Activated CD4-positive, alpha-beta T cell treated with anti-CD3 and anti-CD28 coated beads, Interleukin-2, Interleukin-6, amounts not matched to agents 100 ng/mL and 50 ng/mL, durations not matched to agents 16 hours and 8 hours (primary cell): ENCODE measurements around the gene CD28.

Experiments used
- DNase-seq: peaks from one replicate; pipeline ENCODE4 v3.0.0-alpha.2; 2020

CD28 gene

DNA sequence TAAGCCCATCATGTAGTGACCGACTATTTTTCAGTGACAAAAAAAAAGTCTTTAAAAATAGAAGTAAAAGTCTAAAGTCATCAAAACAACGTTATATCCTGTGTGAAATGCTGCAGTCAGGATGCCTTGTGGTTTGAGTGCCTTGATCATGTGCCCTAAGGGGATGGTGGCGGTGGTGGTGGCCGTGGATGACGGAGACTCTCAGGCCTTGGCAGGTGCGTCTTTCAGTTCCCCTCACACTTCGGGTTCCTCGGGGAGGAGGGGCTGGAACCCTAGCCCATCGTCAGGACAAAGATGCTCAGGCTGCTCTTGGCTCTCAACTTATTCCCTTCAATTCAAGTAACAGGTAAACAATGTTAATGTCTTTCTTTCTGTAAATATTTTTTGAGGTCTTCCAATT, at the start of gene CD28:
TSS of gene CD28 (plus strand) at position 237 of the 400 bp plus-strand sequence. CDS start at position 295, 58 bp downstream.
- peak; percentile 97 for DNase-seq

DNA sequence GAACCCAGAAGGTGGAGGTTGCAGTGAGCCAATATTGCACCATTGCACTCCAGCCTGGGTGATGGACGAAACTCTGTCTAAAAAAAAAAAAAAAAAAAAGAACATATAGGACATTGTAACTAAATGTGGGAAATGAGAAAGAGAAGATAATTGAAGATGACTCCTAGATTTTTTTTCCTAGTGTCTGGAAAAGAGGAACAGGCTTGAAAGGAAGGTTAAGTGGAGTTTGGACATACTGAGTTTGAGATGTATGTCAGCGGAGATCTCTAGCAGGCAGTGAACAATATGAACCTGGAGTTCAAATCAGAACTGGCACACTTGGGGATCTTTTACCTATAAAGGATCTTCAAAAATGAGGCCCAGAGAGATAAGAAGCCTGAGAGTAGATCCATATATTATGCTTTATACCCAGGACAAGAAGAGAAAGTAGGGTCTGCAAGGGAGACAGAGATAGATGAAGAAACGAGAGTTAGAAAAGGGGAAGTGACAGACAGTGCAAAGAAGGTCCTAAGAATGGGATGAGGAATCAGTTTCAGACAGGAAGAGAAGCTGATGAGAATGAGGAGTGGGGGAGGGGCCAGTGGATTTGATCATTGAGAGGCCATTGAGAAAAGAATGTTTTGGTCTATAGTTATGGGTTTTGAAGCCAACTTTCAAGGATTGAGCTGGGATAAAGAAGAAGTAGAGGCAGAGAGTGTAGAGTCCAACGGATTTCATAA, 46.9 kb upstream of the CD28 start:
- no peak for DNase-seq

DNA sequence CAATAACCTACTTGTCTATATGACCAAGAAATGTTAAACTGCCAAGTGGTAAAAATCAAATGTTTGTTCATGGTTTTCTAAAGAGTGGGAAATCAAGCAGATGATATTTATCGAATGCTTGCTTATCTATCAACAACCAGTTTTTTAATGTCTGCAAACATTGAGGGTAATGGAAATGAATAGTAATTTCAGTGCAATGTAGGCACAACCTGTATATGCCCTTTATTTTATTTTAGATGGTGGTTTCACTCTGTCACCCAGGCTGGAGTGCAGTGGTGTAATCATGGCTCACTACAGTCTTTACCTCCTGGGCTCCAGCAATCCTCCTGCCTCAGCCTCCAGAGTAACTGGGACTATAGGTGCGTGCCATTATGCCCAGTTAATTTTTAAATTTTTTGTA, 46.0 kb upstream of the CD28 start:
- no peak for DNase-seq

DNA sequence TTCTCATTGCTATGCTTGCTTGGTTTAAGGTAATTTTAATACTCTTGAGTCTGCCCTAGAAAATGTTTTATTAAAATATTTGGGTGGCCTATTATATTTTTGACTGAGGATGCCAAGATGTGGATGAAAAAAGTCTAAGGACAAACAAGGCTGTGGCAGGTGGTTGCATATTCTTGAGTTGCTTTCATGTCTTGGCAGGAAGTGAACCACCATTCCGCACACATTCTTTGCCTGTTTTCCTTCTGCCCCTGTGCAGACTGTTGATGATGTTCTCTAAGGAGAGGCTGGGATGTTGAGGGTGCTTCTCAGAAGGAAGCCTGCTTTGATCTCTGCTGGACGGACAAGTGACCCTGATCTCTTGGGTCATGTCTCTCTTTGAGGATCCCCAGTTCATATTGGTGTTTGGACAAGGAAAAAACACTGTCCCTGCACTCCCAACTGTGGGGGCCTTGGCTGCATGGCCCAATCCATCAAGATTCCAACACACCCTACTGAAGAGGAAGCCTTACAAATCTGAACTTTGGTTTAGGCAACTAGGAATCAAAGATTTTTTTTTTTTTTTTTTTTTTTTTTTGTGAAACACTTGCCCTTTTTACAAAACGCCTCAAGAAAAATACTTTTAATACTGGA, 45.0 kb upstream of the CD28 start:
- no peak for DNase-seq

DNA sequence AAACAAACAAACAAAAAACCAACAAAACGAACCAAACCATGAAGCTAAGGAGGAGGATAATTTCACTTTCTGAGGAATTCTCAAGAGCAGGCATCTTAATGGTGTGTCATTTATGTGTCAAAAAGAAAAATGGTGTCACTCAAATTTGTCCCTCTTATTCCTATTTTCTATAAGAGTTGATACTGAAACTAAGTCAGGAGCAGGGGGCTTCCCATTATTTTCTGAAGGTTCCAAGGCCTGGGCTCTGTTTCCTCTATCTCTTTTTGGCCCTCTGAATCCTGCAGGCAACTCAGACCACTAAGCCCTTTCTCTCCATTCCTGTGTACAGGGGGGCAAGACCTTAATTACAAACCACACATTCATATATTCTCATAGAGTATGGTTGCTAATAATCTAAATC, 44.0 kb upstream of the CD28 start:
- no peak for DNase-seq

DNA sequence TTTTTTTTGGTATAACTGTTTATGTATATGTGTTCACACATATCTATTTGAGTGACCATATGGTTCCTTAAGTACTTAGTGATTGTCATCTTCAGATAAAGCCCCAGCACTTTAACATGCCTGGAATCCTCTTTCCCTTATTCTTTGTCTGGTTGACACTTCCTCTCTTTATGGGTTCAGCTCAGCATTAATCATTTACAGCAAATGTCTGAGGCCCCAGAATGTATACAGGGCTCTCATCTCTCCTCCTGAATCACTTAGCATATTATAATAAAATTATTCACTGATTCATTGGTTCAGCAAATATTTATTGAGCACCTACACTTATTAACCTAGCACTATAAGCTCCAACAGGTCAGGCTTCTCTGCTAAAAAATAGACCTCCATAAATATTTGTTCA, 43.5 kb upstream of the CD28 start:
- DNase-seq = no peak

DNA sequence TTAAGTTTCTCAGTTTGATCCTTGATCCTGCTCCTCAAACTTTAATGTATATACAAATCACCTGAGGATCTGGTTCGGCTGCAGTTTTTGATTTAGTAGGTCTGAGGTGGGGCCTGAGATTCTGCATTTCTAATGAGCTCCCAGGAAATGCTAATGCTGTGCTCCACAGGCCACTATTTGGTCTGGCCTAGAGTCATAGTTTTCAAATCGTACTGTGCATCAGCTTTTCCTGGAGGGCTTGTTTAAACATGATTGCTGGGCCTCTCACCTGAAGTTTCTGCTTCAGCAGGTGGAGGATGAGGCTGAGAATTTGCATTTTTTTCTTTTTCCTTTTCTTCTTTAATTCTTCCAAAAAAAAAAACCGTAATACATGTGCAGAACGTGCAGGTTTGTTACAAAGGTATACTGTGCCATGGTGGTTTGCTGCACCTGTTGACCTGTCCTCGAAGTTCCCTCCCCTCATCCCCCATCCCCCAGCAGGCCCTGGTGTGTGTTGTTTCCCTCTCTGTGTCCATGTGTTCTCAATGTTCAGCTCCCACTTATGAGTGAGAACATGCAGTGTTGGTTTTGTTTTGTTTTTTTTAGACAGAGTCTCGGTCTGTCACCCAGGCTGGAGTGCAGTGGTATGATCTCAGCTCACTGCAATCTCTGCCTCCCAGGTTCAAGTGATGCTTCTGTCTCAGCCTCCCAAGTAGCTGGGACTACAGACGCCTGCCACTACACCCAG, 42.2 kb upstream of the CD28 start:
- no peak for DNase-seq

DNA sequence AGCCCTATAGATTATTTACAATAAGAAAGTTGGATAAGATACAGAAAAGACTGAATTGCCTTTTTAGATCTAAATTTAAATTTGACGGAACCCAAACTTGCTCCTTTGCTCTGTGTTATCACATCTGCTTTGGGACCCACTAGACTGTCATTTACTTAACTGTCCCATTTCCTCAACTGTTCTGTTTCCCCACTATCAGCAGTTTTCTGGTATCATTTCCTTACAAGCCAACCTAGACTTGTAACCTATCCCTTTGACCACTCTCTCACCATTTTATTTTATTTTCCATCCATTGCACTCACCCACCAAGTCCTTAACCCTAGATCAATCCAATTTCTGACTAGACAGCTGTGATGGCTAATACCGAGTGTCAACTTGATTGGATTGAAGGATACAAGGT, 38.6 kb upstream of the CD28 start:
- DNase-seq = no peak

DNA sequence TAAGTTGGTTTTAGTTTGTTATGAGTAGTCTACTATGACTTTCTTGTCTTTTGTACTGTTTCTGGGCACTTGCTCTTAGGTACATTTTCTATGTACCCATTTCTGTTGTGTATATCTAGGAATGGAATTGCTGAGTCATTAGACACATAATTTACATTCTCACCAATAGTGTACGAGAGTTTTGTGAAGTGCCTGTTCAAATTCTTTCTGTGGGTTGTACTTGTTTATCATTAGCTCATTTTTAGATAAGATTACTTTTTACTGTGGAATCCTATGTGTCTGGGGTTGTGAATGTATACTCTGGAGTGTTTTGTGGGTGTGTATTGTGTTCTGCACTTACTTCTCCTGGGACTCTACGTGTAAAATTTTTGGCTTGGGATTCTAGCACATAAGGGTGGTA, 36.6 kb upstream of the CD28 start:
- no peak for DNase-seq

DNA sequence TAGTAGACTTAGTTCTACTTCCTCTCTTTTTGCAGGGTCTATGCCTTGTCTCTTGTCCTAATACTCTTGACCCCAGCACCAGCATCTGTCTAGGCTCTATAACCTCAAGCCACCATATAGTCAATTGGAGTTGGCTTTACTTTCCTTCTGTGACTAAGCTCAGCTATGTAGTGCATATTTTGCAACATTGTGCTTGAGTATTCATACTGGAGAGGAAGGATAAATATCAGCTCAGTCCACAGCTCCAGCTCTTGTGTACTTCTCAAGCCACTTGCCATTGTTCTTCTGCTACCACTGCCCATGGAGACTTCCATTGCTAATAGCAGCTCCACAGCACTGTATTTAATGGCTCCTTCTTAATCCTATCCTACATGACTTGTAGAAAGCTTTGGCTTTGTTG, 35.5 kb upstream of the CD28 start:
- DNase-seq = no peak

DNA sequence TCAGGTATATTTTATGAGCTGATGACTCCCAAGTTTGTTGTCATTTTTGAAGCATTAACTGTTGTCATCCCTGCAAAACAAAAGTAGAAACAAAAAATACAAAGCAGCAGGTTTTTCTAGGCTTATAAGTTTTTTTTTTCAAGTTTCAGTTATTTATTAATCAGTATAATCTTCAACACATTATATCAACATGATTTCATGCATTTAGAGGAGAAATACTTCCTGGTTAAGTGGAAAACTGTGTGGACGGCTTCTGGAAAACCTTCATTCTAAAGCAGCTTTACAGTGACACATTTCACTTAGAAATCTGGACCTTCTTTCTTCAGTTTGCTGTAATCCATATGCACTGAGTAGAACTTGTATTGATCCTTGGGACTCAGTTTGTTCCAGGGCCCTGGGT, 34.6 kb upstream of the CD28 start:
- no peak for DNase-seq

DNA sequence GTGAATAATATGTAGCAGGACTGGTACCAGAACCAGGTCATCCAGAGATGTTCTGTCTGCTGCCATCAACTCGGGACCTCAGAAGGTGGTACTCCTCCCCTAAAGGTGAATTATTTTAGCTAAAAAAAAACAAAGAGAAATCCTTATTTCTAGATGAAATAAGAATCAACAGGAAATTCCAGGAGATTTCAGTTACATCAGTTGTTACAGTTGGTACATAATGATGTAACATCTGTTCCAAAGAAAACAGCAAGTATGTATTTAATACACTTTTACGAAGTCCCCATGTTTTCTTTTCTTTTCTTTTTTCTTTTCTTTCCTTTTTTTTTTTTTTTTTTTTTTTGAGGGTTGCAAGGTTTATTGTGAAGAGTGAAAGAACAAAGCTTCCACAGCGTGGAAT, 33.6 kb upstream of the CD28 start:
- no peak for DNase-seq

DNA sequence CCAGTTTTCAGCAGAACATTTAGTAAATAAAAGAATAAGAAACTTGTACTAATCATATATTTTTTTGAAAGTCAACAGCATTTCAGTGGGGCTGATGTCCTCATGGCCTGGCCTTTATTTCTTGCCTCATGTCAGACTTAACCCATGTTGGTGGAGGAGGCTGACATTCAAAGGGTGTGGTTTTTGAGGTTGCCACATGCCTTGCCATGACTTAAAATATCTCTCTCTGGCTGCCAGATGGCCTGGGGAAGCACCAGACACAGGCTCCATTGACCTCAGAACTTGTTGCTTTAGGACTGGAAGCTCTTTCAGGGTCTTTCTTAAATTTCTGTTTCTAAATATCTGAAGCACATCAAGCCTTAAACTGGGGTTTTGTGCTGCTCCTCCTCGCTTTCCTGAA, 32.5 kb upstream of the CD28 start:
- DNase-seq = peak; percentile 63

DNA sequence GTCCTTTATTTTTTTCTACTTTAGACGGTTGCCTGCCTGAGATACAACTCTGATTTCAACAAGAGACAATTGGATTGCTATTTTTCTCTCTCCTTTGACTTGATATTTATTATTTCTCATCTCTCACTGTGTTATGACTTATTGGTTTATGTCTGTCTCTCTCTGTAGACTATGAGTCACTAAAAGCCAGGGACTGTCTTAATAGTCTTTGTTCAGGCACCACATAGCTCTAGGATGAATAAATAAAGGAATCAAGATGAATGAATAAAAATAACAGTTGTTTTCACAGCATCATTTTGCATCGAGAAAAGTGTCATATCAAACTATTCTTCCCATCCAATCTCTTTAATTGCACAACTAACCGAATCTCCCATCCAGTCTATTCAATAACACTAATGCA, 31.4 kb upstream of the CD28 start:
- DNase-seq = no peak

DNA sequence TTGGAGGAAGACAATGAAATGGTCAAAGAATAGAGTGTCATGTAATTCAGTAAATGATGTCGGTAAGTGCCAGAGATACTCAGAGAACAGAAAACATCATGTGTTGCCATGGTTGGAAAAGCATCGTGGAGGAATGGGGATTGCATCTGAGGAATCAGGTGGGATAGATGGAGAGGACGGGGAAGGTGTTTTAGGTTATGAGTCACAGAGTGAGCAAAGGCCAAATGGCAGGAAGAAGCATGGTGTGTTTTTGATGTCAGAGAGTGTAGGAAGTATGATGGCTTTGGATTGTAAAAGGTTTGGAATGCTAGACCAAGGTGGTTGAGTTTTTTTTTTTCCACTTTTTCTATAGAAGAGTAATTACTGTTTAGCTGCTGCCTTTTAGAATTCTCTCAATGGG, 27.5 kb upstream of the CD28 start:
- DNase-seq = no peak

DNA sequence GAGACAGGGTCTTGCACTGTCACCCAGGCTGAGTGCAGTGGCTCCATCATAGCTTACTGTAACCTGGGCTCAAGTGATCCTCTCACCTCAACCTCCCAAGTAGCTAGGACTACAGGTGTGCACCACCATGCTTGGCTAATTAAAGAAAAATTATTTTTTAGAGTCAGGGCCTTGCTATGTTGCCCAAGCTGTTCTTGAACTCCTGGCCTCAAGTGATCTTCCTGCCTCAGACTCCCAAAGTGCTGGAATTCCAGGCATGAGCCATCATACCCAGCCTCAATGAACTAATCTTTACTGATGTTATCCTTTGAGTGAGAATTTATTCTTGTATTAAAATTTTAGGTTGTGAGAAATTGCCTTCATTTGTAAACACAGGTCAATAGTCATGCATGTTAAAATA, 27.0 kb upstream of the CD28 start:
- no peak for DNase-seq

DNA sequence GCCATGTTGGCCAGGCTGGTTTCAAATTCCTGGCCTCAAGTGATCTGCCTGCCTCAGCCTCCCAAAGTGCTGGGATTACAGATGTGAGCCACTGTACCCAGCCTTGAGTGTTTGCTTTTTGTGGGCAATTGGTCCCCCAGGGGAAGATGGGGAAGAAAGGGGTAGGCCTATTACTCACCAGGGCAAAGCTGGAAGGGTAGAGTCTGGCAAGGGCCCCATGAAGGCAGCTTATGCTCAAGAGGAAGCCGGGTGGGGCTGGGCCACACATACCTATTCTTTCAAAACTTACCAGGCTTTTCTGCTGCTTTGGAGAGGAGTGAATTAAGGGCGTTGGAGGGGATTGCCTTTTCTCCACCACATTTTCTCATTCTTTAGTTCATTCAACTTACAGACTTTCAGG, 24.5 kb upstream of the CD28 start:
- no peak for DNase-seq

DNA sequence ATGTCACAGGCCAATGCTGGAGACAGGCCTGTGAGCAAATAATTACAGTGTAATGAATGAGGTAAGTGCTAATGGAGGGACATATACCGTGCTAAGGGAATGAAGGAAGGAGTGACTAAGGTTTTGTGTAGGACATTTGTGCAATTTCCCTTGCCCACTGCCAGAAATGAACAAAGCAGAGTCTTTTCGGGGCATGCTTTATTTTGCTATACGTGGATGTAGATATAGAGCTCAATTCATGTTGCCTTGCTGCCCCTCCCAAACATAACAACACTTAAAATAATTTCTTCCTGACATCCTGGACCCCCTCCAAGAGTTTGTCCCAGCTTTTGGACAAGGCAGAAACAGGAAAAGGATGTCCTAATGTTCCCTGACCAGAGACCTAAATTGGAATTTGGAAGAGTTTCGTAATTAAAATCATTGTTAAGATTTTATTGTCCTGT, 23.7 kb upstream of the CD28 start:
- DNase-seq = no peak

DNA sequence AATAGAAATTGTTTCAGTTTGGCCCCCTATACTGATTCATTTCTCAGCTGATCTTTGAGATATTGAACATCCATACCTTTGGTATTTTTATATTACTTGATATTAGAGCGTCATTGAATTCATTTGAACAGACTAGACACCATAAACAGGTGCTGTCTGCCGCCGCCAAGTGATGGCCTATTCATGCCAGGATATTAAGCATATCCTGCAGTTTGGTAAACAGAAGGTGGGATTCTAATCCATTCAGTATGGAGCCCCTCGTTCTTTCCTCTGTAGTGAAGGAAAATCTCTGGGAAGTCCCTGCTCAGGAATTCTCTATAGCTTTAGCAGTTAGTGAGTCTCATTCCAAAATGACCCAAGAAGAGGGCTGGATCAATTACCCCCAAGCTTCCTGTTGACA, 23.0 kb upstream of the CD28 start:
- no peak for DNase-seq

DNA sequence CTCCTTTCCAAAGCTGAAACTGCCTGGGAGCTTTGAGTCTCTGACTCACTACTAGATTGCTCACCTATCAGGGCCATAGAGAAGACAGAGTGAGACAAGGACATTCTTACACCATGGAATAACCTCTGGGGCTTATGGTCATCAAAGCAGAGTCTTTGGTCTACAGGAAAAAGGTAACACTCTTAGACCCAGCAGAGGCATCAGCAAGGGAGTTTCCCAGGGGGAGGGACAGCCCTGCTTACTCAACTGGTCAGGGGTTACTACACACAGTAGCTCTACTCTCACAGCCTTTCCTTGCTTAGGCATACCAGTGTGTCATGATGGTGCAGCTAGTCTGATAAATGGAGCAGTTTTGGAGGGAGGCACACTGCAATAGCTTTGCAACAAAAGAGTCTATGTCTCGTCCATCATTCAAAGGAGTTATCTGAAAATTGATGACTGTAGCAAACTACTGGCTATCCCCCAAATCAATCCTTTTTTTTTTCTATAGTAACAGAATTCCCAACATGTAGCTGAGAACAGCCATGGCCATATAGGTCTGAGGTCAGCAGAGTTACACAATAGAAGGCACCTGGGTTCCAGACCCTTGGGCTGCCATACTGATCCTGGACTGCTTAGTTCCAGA, 22.4 kb upstream of the CD28 start:
- DNase-seq = peak; percentile 53

DNA sequence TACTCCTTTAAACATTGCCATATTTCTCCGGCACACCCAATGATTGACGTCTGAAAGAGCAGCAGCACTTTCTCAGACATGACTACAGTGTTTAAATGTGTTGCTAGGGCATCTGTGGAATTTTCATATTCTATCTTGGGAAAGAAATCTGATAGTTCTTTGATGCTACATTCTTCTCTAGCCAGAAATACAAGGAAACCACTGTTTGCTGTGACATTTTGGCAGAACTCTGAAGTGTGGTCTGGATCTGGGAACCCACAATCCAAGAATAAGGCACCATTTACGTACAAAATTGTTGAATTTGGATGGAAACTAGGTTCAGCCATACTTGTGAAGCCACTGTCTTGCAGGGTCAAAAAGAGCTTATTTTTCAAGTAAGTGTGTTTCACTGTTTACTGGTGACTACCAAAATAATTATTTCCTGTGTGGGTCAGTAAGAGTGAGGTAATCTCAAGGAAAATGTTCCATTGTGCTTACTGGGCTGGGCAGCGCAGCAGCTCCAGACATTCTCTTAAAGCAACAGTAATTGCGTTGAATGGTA, 21.3 kb upstream of the CD28 start:
- DNase-seq = no peak

DNA sequence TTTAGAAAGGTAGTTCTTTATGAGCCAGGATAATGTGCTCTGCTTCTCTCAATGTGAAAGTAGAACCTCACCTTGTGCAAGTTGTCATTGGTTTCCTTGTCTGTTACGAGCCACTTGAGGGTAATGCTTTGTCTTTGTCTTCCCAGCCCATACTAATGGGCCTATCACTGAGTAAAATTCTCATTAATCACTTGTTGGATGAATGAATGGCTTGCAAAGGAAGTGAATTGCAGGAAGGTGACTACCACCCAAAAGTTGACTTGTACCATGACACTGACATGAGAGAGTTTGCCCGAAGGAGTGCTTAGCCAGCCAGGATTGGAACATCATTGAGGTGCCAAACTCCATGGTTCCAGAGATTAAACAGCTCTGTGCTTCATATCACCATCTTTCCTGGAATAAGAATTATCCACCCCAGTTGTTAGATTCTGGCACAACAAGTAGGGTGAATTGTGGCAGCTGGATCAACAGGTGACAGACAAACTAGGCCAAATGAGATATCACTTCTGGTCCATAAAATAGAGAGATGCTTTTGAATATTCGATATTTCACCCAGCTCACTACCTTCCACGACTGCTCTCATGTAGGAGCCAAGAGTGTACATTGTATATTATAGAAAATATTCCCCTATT, 20.5 kb upstream of the CD28 start:
- no peak for DNase-seq

DNA sequence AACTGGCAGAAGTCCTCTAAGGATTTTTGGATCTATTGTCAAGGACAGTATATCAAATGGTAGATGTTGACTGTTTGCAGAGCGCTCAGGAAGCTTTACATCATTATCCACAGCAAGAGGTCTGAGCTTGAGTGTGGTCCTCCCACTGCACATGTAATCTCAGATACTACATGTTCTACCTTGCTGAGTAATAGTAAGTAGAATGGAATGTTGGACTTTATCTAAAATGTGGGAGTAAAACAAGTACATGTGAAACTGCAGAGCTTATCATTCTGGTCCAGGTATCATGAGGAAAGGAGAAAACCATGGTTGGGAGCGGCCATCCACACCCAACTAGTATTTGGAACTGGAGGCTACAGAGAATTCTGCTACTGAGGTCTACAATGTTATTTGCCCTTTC, 19.3 kb upstream of the CD28 start:
- no peak for DNase-seq
